Smooth muscle cell (in vitro differentiated cells): ENCODE measurements around the gene SEC16B. TPM values are rescaled to one million over a fixed set of nuclear protein-coding genes. Genes with fewer than 3 reads are reported as not detected.

Source experiments
- DNase-seq: peaks from one replicate; lab custom pipeline; 2025; ENCODE audit not compliant: unreplicated experiment; lab: John Stamatoyannopoulos, UW
- H2AFZ ChIP-seq: fragments of 200-600 bp; sonication (generic); 2 replicates; pipeline ENCODE4 v1.6.0; 2016; ENCODE audit warnings: antibody characterized with exemption, low read depth, mild to moderate bottlenecking
- H3F3A ChIP-seq: fragments of 200-600 bp; sonication (generic); 2 replicates; pipeline ENCODE4 v1.6.0; 2017; ENCODE audit warnings: antibody characterized with exemption, low read depth
- H3K27ac ChIP-seq: fragments of 200-600 bp; sonication (generic); 2 replicates; pipeline ENCODE4 v1.5.1; 2016; ENCODE audit warnings: low read depth, mild to moderate bottlenecking
- H3K27me3 ChIP-seq: fragments of 200-600 bp; sonication (generic); 2 replicates; pipeline ENCODE4 v1.6.1; 2016; ENCODE audit warnings: low read depth, mild to moderate bottlenecking
- H3K36me3 ChIP-seq: fragments of 200-600 bp; sonication (generic); 2 replicates; pipeline ENCODE4 v1.5.1; 2016; ENCODE audit warnings: low read depth
- H3K4me1 ChIP-seq: fragments of 200-600 bp; sonication (generic); 2 replicates; pipeline ENCODE4 v1.5.1; 2016; ENCODE audit warnings: low read depth
- H3K4me2 ChIP-seq: fragments of 200-600 bp; sonication (generic); 2 replicates; pipeline ENCODE4 v1.6.0; 2016; ENCODE audit warnings: mild to moderate bottlenecking
- H3K4me3 ChIP-seq: fragments of 200-600 bp; sonication (generic); 2 replicates; pipeline ENCODE4 v1.5.1; 2016; ENCODE audit warnings: mild to moderate bottlenecking
- H3K79me2 ChIP-seq: fragments of 200-600 bp; sonication (generic); 2 replicates; pipeline ENCODE4 v1.6.0; 2016; ENCODE audit warnings: low read depth, mild to moderate bottlenecking
- H3K9ac ChIP-seq: fragments of 200-600 bp; sonication (generic); 2 replicates; pipeline ENCODE4 v1.6.0; 2016; ENCODE audit warnings: low read depth
- H3K9me3 ChIP-seq: fragments of 200-600 bp; sonication (generic); replicated peaks from 2 replicates; pipeline ENCODE4 v1.5.1; 2016; ENCODE audit warnings: low read depth
- H4K20me1 ChIP-seq: fragments of 200-600 bp; sonication (generic); 2 replicates; pipeline ENCODE4 v1.6.0; 2016; ENCODE audit warnings: low read depth
- CTCF ChIP-seq: fragments of 200-600 bp; sonication (generic); IDR thresholded peaks from 2 replicates; pipeline ENCODE4 v1.5.1; 2017; ENCODE audit warnings: borderline replicate concordance, mild to moderate bottlenecking, antibody characterized with exemption; ENCODE audit not compliant: insufficient read depth, poor library complexity, severe bottlenecking
- WGBS: methylation state at CpG from one replicate; pipeline ENCODE4 v1.1.7; 2016; ENCODE audit warnings: low lambda C conversion rate; 5-methylcytosine and 5-hydroxymethylcytosine counted together
- polyA plus RNA-seq: library from polyadenylated mRNA; unstranded; fragments of >200 nt; fragmentation: Nextera tagmentation; extraction: Ambion mirVana; gene quantifications from 2 replicates; pipeline ENCODE4 v1.2.1, GENCODE V29; 2016
- total RNA-seq: library from RNA; depleted of rRNA; stranded (reverse); fragments of >200 nt; gene quantifications from 2 replicates; pipeline ENCODE4 v1.2.3, GENCODE V29; 2014

Gene SEC16B
- total and polyA plus RNA-seq, 2 experiments from 2014 or later = 2.9 to 4.3 TPM

DNA sequence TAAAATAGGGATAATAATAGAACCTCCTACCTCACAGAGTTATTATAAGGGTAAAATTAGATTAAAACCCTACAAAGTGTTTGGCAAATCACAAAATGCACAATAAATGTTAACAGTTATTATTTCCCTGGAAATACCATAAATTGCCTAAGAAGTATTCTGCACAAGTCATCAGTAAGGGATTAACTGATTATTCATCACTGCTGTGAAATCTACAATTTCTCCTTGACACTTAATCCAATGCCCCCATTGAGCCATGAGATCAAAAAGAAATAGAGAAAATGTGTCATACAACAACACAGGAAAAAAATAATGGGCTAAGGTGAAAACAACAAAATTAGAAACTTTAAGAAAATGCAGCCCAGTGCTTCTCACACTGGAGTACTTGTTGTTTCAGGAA lies 6.7 kb upstream of the SEC16B start:
- Histone ChIP-seq H2AFZ (no peak overlapping the region), H4K20me1 (no peaks in the 10 kb centered on the region), H3K4me1 (no peaks in the 10 kb centered on the region), H3K4me3 (no peak overlapping the region), H3K36me3 (no peaks in the 10 kb centered on the region), H3K27me3 (no peaks in the 10 kb centered on the region), H3K4me2 (no peak overlapping the region), H3K9me3 (no peaks in the 10 kb centered on the region), H3K79me2 (no peaks in the 10 kb centered on the region), H3K9ac (no peak overlapping the region), H3F3A (no peaks in the 10 kb centered on the region), H3K27ac (no peak overlapping the region)
- no peak for DNase-seq
- no peak for TF ChIP-seq CTCF

GRCh38 chr1:177975588-177976495 lies 6.0 kb upstream of the SEC16B start:
- Histone ChIP-seq H3K36me3 (no peaks in the 10 kb centered on the region), H3K4me2 (no peak overlapping the region), H3K4me3 (no peak overlapping the region), H3K79me2 (no peaks in the 10 kb centered on the region), H4K20me1 (no peaks in the 10 kb centered on the region), H3K9me3 (no peaks in the 10 kb centered on the region), H3K27ac (no peak overlapping the region), H2AFZ (no peak overlapping the region), H3K9ac (no peak overlapping the region), H3F3A (no peaks in the 10 kb centered on the region), H3K4me1 (no peaks in the 10 kb centered on the region), H3K27me3 (no peaks in the 10 kb centered on the region)
- no peak for DNase-seq
- WGBS = 78% methylated on average over 5 of the region's 5 CpGs
- TF ChIP-seq CTCF = no peak

- Histone ChIP-seq H3K27me3 (no peaks in the 10 kb centered on the region), H3K9ac (no peak overlapping the region), H2AFZ (no peak overlapping the region), H3K79me2 (no peaks in the 10 kb centered on the region), H3K27ac (no peak overlapping the region), H3K4me2 (no peak overlapping the region), H4K20me1 (no peaks in the 10 kb centered on the region), H3K4me1 (no peaks in the 10 kb centered on the region), H3K4me3 (no peak overlapping the region), H3K9me3 (no peaks in the 10 kb centered on the region), H3F3A (no peaks in the 10 kb centered on the region), H3K36me3 (no peaks in the 10 kb centered on the region)
- TF ChIP-seq CTCF = no peak
- 79% methylated on average over 3 of the region's 3 CpGs for WGBS
- DNase-seq = no peak
Measured at GRCh38 chr1:177973585-177973984, 3.7 kb upstream of the SEC16B start.

- H2AFZ ChIP-seq = no peak overlapping the region
- no peaks in the 10 kb centered on the region for H3K79me2 ChIP-seq
- no peaks in the 10 kb centered on the region for H3F3A ChIP-seq
- no peak overlapping the region for H3K9ac ChIP-seq
- TF ChIP-seq CTCF = no peak
- H4K20me1 ChIP-seq = no peaks in the 10 kb centered on the region
- no peak overlapping the region for H3K27ac ChIP-seq
- DNase-seq = no peak
- no peaks in the 10 kb centered on the region for H3K27me3 ChIP-seq
- H3K9me3 ChIP-seq = no peaks in the 10 kb centered on the region
- no peaks in the 10 kb centered on the region for H3K36me3 ChIP-seq
- H3K4me3 ChIP-seq = no peak overlapping the region
- no peaks in the 10 kb centered on the region for H3K4me1 ChIP-seq
- WGBS = 97% methylated on average over 5 of the region's 5 CpGs
- H3K4me2 ChIP-seq = no peak overlapping the region
Measured at GRCh38 chr1:177969109-177969508, 749 bp downstream of the SEC16B start.
